Glomerular visceral epithelial cell (primary cell): Measurements from ENCODE around the gene SLC12A7.
"Not testable (repeated sequence)": the region's sequence is repeated elsewhere in the genome, so short reads cannot be mapped to it uniquely, and the experiment has no call there.

Experiments used
- DNase-seq: peaks from one replicate; pipeline ENCODE4 v3.0.0-alpha.2; 2016; ENCODE audit errors: extremely low spot score

Gene SLC12A7

DNA sequence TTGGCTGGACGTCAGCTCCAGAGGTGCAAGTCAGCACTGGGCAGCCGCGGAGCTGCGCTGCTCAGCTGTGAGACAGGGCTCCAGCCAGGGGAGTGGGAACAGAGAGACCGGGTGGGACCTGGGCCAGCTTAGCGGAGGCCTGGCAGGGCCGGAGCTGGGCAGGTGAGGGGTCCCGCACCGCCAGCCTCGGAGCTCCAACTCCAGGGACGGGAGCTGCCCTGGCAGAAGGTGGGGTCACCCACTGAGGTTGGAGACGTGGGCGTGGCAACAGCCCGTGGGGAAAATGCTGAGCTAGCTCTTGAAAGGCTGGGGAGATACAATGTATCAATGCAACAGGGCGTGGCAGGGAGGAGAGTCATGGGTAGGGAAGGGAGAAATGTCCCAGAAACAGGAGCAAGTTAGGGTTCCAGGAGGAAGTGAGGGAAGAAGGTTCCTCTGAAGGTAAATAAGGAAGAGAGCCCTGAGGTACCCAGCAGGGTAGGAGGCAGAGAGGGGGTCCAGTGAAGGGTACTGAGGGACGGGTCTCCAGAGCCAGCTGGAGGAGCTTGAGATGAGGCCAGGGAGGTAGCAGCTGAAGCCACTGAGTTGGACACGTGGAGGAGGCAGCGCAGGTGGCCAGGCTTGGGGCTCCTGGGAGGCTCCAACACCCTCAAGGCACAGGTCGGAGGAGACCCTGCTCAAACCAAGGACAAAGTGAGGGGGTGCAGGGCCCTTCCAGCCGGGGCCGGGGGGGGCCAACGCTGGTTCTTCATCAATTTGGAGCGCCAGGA is 104.0 kb downstream of the SLC12A7 start:
- DNase-seq, result no peak

- DNase-seq, result no peak
These were observed 104.6 kb downstream of the SLC12A7 start for GRCh38 chr5:1007221-1007680.

DNA sequence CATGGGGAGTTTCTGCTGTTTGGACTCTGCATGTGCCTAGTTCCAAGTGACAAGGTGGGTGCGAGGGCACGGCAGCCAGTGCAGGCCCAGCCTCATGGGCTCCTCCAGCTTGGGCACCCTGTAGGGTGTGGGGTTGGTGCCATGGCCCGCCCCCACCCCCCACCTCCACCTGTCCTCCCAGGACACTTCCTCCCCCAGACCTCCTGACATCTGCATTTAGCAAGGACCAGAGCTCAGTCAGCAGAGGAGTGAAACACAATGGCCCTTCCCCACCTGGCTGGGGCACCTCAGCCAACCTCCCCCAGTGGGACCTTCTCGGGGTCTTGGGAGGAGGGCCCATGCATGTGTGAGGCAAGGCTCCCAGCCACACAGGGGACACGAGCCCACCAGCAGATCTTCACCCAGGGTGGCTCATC is 105.2 kb downstream of the SLC12A7 start:
- no peak for DNase-seq

- no peak for DNase-seq
These were observed 105.8 kb downstream of the SLC12A7 start for GRCh38 chr5:1005904-1006655.

- DNase-seq, result no peak
These were observed 106.5 kb downstream of the SLC12A7 start for GRCh38 chr5:1005249-1005851.

DNA sequence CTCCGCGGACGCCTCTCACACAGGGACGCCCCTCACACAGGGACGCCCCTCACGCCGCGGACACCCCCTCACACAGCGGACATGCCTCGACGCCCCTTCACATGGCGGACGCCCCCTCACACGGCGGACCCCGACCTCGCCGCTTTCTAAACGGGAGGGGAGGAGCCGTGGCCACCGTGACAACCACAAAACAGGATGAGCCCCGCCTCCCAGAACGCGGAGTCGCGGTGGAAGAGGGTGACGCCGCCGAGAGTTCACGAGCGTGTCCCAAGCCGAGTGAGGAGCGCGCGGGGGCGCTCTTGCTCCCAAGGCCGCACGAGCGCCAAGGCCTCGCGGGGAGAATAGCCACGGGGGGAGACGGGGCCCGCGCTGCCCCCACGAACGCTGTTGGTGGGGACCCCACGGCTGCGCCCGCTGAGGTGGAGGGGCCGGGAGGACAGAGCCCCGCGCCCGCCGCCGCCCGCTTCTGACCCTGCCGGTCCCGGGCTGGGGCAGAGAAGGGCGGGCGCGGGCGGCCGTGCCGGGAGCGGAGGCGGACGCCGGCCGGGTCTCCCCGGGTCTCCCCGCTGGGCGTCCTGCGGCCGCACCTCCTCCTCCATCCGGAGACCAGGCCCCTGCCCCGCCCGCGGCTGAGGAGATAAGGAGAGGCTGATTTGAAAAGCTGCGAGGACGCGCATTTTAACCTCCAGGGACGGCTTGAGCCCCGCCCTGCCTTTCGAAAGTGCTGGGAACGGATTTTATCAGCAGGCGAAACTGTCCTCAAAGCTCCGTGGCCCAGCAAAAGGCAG is 107.2 kb downstream of the SLC12A7 start:
- no peak for DNase-seq

DNA sequence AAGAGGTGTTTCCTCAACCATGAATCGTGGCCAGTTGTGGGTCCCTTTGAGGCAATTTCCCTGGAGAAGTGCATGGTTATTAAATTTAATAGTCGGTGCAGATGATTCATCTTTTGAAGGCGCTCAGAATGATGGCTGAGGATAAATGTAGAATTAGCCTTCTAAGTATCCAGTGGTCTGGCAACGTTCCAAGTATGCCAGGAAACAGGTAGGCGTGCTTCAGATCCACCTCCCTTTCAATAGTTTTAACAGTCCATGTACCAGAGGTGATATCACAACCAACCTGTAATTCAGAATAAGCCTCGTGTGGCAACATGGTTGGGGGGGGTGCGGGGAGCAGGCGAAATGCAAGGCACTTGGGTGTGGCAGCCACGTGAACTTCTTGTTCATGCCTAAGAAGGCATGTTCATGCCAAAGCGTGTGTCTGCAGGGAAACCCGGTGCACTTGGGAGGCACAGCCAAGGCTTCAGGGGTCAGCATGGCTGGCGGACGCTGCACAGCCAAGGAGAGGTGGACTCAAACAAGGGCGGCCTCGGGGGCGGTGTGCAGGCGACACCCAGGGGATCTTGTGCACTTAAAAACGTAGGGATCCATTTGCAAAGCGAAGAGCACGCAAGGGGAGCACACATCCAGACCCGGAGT is 108.4 kb downstream of the SLC12A7 start:
- DNase-seq, result peak; percentile 73

DNA sequence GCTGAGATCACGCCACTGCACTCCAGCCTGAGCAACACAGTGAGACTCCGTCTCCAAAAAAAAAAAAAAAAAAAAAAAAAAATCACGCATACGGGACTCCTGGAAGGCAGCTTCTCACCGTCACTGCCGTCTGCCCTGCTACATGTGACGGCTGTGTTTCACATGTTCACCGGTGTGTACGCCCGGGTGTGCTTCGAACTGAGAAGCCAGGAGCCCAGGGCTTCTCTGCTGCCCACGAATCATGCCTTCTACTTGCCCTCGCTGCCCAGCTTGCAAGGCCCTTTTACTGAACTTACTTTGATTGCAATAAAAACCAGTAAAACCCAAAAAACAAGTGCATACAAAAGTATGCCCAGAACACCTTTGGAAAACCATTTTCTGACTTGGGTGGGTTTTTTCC is 109.0 kb downstream of the SLC12A7 start:
- DNase-seq, result no peak

DNA sequence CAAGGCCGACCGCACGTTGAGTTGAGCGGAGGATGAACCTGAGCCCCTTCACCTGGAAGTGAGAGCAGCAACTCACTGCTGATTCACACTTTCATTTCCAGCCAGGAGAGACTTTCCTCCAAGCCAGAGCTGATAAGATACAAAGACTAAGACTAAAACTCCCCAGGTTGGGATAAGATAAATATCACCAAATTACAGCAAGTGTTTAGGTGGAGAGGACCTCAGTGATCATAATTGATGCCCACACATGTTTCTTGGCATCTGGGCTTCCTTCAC is 109.7 kb downstream of the SLC12A7 start:
- DNase-seq, result no peak

- DNase-seq, result no peak
These were observed 110.2 kb downstream of the SLC12A7 start for GRCh38 chr5:1001406-1002270.

DNA sequence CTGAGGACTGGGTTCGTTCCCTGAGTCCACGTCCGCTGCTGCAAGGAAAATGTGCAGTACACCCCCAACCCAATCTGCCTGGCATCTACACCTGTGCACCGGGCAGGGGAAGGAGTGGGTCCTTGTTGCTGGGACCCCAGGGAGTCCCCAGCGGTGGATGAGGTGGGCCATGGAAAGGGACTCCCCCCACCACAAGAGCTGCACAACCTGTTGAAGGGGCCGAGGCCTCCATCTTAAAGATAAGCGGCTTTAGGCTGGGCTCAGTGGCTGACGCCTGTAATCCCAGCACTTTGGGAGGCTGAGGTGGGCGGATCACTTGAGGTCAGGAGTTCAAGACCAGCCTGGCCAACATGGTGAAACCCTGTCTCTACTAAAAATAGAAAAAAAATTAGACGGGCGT is 111.0 kb downstream of the SLC12A7 start:
- DNase-seq, result not testable (repeated sequence)
